Measurements from ENCODE around the gene ZNF319.

Gene ZNF319

GRCh38 chr16:58020628-58021521, 20.4 kb upstream of the ZNF319 start:
- Histone ChIP-seq H3K36me3 (ENCODE audit: control insufficient read depth in 5 of 5, insufficient read depth in 5 of 5, low read length in 5 of 5) (peaks cover 0 to 33% (median 16%) of the 10 kb centered on the region in 5 donors), H3K27ac (ENCODE audit: low read depth, low read length) (no peak overlapping the region), H3K9ac (ENCODE audit: low read length in 5 of 5) (no peak overlapping the region), H3K4me3 (ENCODE audit: low read depth in 1 of 5, low read length in 5 of 5) (no peak overlapping the region), H3K9me3 (ENCODE audit: control insufficient read depth in 5 of 5, low read length in 5 of 5) (no peaks in the 10 kb centered on the region), H3K4me1 (ENCODE audit: control insufficient read depth in 5 of 5, insufficient read depth in 5 of 5, low read length in 5 of 5) (peaks cover 6 to 58% (median 41%) of the 10 kb centered on the region in 5 donors), H3K27me3 (ENCODE audit: control insufficient read depth in 5 of 5, insufficient read depth in 4 of 5, low read length in 5 of 5) (no peaks in the 10 kb centered on the region)

GRCh38 chr16:58019866-58020538, 19.5 kb upstream of the ZNF319 start:
- peaks cover 0 to 40% (median 16%) of the 10 kb centered on the region in 5 donors for H3K36me3 ChIP-seq (ENCODE audit: control insufficient read depth in 5 of 5, insufficient read depth in 5 of 5, low read length in 5 of 5)
- H3K9me3 ChIP-seq (ENCODE audit: control insufficient read depth in 5 of 5, low read length in 5 of 5) = no peaks in the 10 kb centered on the region
- no peaks in the 10 kb centered on the region for H3K27me3 ChIP-seq (ENCODE audit: control insufficient read depth in 5 of 5, insufficient read depth in 4 of 5, low read length in 5 of 5)
- no peak overlapping the region for H3K27ac ChIP-seq (ENCODE audit: low read depth, low read length)
- no peak overlapping the region for H3K9ac ChIP-seq (ENCODE audit: low read length in 5 of 5)
- peaks cover 6 to 53% (median 32%) of the 10 kb centered on the region in 5 donors for H3K4me1 ChIP-seq (ENCODE audit: control insufficient read depth in 5 of 5, insufficient read depth in 5 of 5, low read length in 5 of 5)
- no peak overlapping the region for H3K4me3 ChIP-seq (ENCODE audit: low read depth in 1 of 5, low read length in 5 of 5)

DNA sequence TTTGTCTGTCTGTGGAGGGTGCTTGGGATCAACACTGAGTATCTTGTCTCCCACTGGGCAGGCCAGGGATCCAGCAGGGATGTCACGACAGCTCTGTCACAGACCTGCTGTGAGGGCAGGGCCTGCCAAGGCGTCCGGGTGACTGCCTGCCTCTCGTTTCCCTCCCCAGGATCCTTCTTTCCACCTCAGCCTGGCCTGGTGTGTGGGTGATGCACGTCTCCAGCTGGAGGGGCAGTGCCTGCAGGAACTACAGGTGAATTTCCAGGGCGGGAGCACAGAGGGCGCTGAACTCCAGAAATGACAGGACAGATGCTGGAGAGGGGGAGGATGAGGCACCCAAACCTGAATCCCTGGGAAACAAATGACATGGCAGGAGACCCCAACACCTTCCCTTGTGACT, 18.3 kb upstream of the ZNF319 start:
- H3K36me3 ChIP-seq (ENCODE audit: control insufficient read depth in 5 of 5, insufficient read depth in 5 of 5, low read length in 5 of 5) = peaks cover 0 to 40% (median 16%) of the 10 kb centered on the region in 5 donors
- no peak overlapping the region for H3K4me3 ChIP-seq (ENCODE audit: low read depth in 1 of 5, low read length in 5 of 5)
- peak overlapping the region in 1 of 5 donors; percentile 21 for H3K9ac ChIP-seq (ENCODE audit: low read length in 5 of 5)
- peak overlapping the region; percentile 10 for H3K27ac ChIP-seq (ENCODE audit: low read depth, low read length)
- no peaks in the 10 kb centered on the region for H3K9me3 ChIP-seq (ENCODE audit: control insufficient read depth in 5 of 5, low read length in 5 of 5)
- H3K4me1 ChIP-seq (ENCODE audit: control insufficient read depth in 5 of 5, insufficient read depth in 5 of 5, low read length in 5 of 5) = peaks cover 6 to 45% (median 21%) of the 10 kb centered on the region in 5 donors
- H3K27me3 ChIP-seq (ENCODE audit: control insufficient read depth in 5 of 5, insufficient read depth in 4 of 5, low read length in 5 of 5) = no peaks in the 10 kb centered on the region

DNA sequence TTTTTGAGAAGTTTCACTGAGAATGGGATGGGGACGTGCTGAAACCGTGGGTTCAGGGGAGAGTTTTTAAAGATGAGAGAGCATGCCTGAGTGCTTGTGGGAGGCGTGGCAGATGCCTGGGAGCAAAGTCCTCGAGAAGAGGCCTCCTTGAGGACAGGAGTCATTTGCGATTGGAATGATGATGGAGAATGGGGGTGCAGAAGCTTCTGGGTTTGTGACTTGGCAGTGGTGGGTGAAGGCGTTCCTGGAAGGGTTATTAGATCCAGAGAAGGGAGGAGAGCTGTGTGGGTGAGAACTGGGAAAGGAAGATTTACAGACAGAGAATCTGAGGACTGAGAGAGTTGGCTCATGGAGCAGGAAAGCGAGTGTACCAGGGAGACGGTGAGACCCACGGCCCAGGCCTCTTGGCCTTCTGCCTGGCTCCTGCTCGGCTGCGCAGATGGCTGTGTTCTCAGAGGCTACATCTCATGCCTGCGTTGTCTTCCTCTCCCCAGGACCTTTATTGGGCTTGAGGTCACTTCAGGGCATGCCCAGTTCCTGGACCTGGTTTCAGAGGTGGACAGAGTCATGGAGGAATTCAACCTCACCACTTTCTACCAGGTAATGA, 16.5 kb upstream of the ZNF319 start:
- no peaks in the 10 kb centered on the region for H3K9me3 ChIP-seq (ENCODE audit: control insufficient read depth in 5 of 5, low read length in 5 of 5)
- H3K4me1 ChIP-seq (ENCODE audit: control insufficient read depth in 5 of 5, insufficient read depth in 5 of 5, low read length in 5 of 5) = peaks cover 0 to 27% (median 4%) of the 10 kb centered on the region in 5 donors
- H3K36me3 ChIP-seq (ENCODE audit: control insufficient read depth in 5 of 5, insufficient read depth in 5 of 5, low read length in 5 of 5) = peaks cover 0 to 53% (median 27%) of the 10 kb centered on the region in 5 donors
- no peak overlapping the region for H3K27ac ChIP-seq (ENCODE audit: low read depth, low read length)
- no peak overlapping the region for H3K9ac ChIP-seq (ENCODE audit: low read length in 5 of 5)
- H3K4me3 ChIP-seq (ENCODE audit: low read depth in 1 of 5, low read length in 5 of 5) = no peak overlapping the region
- no peaks in the 10 kb centered on the region for H3K27me3 ChIP-seq (ENCODE audit: control insufficient read depth in 5 of 5, insufficient read depth in 4 of 5, low read length in 5 of 5)

GRCh38 chr16:58013201-58013956, 12.9 kb upstream of the ZNF319 start:
- H3K36me3 ChIP-seq (ENCODE audit: control insufficient read depth in 5 of 5, insufficient read depth in 5 of 5, low read length in 5 of 5) = peaks cover 0 to 57% (median 32%) of the 10 kb centered on the region in 5 donors
- H3K9me3 ChIP-seq (ENCODE audit: control insufficient read depth in 5 of 5, low read length in 5 of 5) = no peaks in the 10 kb centered on the region
- H3K27ac ChIP-seq (ENCODE audit: low read depth, low read length) = no peak overlapping the region
- H3K9ac ChIP-seq (ENCODE audit: low read length in 5 of 5) = no peak overlapping the region
- no peaks in the 10 kb centered on the region for H3K4me1 ChIP-seq (ENCODE audit: control insufficient read depth in 5 of 5, insufficient read depth in 5 of 5, low read length in 5 of 5)
- H3K27me3 ChIP-seq (ENCODE audit: control insufficient read depth in 5 of 5, insufficient read depth in 4 of 5, low read length in 5 of 5) = no peaks in the 10 kb centered on the region
- no peak overlapping the region for H3K4me3 ChIP-seq (ENCODE audit: low read depth in 1 of 5, low read length in 5 of 5)

GRCh38 chr16:58012481-58012880, 12.0 kb upstream of the ZNF319 start:
- H3K27ac ChIP-seq (ENCODE audit: low read depth, low read length) = no peak overlapping the region
- H3K36me3 ChIP-seq (ENCODE audit: control insufficient read depth in 5 of 5, insufficient read depth in 5 of 5, low read length in 5 of 5) = peaks cover 0 to 50% (median 31%) of the 10 kb centered on the region in 5 donors
- H3K9ac ChIP-seq (ENCODE audit: low read length in 5 of 5) = no peak overlapping the region
- no peaks in the 10 kb centered on the region for H3K27me3 ChIP-seq (ENCODE audit: control insufficient read depth in 5 of 5, insufficient read depth in 4 of 5, low read length in 5 of 5)
- no peak overlapping the region for H3K4me3 ChIP-seq (ENCODE audit: low read depth in 1 of 5, low read length in 5 of 5)
- H3K4me1 ChIP-seq (ENCODE audit: control insufficient read depth in 5 of 5, insufficient read depth in 5 of 5, low read length in 5 of 5) = no peaks in the 10 kb centered on the region
- no peaks in the 10 kb centered on the region for H3K9me3 ChIP-seq (ENCODE audit: control insufficient read depth in 5 of 5, low read length in 5 of 5)

GRCh38 chr16:58011652-58012051, 11.2 kb upstream of the ZNF319 start:
- no peaks in the 10 kb centered on the region for H3K4me1 ChIP-seq (ENCODE audit: control insufficient read depth in 5 of 5, insufficient read depth in 5 of 5, low read length in 5 of 5)
- H3K27me3 ChIP-seq (ENCODE audit: control insufficient read depth in 5 of 5, insufficient read depth in 4 of 5, low read length in 5 of 5) = no peaks in the 10 kb centered on the region
- H3K27ac ChIP-seq (ENCODE audit: low read depth, low read length) = no peak overlapping the region
- no peak overlapping the region for H3K9ac ChIP-seq (ENCODE audit: low read length in 5 of 5)
- no peak overlapping the region for H3K4me3 ChIP-seq (ENCODE audit: low read depth in 1 of 5, low read length in 5 of 5)
- peaks cover 0 to 50% (median 30%) of the 10 kb centered on the region in 5 donors for H3K36me3 ChIP-seq (ENCODE audit: control insufficient read depth in 5 of 5, insufficient read depth in 5 of 5, low read length in 5 of 5)
- H3K9me3 ChIP-seq (ENCODE audit: control insufficient read depth in 5 of 5, low read length in 5 of 5) = no peaks in the 10 kb centered on the region

- no peaks in the 10 kb centered on the region for H3K9me3 ChIP-seq (ENCODE audit: control insufficient read depth in 5 of 5, low read length in 5 of 5)
- H3K4me1 ChIP-seq (ENCODE audit: control insufficient read depth in 5 of 5, insufficient read depth in 5 of 5, low read length in 5 of 5) = no peaks in the 10 kb centered on the region
- no peak overlapping the region for H3K27ac ChIP-seq (ENCODE audit: low read depth, low read length)
- no peak overlapping the region for H3K9ac ChIP-seq (ENCODE audit: low read length in 5 of 5)
- no peak overlapping the region for H3K4me3 ChIP-seq (ENCODE audit: low read depth in 1 of 5, low read length in 5 of 5)
- H3K36me3 ChIP-seq (ENCODE audit: control insufficient read depth in 5 of 5, insufficient read depth in 5 of 5, low read length in 5 of 5) = peaks cover 0 to 43% (median 30%) of the 10 kb centered on the region in 5 donors
- no peaks in the 10 kb centered on the region for H3K27me3 ChIP-seq (ENCODE audit: control insufficient read depth in 5 of 5, insufficient read depth in 4 of 5, low read length in 5 of 5)
These were observed 10.4 kb upstream of the ZNF319 start for GRCh38 chr16:58010886-58011285.

- Histone ChIP-seq H3K4me1 (ENCODE audit: control insufficient read depth in 5 of 5, insufficient read depth in 5 of 5, low read length in 5 of 5) (peaks cover 0 to 2% (median 0%) of the 10 kb centered on the region in 5 donors), H3K9ac (ENCODE audit: low read length in 5 of 5) (no peak overlapping the region), H3K9me3 (ENCODE audit: control insufficient read depth in 5 of 5, low read length in 5 of 5) (no peaks in the 10 kb centered on the region), H3K27ac (ENCODE audit: low read depth, low read length) (no peak overlapping the region), H3K4me3 (ENCODE audit: low read depth in 1 of 5, low read length in 5 of 5) (no peak overlapping the region), H3K27me3 (ENCODE audit: control insufficient read depth in 5 of 5, insufficient read depth in 4 of 5, low read length in 5 of 5) (no peaks in the 10 kb centered on the region), H3K36me3 (ENCODE audit: control insufficient read depth in 5 of 5, insufficient read depth in 5 of 5, low read length in 5 of 5) (peaks cover 0 to 36% (median 30%) of the 10 kb centered on the region in 5 donors)
These were observed 9.5 kb upstream of the ZNF319 start for GRCh38 chr16:58009856-58010416.
